HG03354 (cell line): ENCODE measurements around the gene TMEM39A.

ENCODE experiments used
- ATAC-seq: cut with Tn5 transposase; IDR thresholded peaks from one replicate; pipeline ENCODE4 v1.9.1; 2021; ENCODE audit warnings: mild to moderate bottlenecking; ENCODE audit not compliant: unreplicated experiment, poor library complexity, severe bottlenecking

TMEM39A gene

GRCh38 chr3:119463171-119464169 lies at the start of gene TMEM39A:
TSS of gene TMEM39A (minus strand) at chr3:119463615. CDS start at chr3:119462074, 1,541 bp downstream.
- peak; percentile 94 for ATAC-seq

DNA sequence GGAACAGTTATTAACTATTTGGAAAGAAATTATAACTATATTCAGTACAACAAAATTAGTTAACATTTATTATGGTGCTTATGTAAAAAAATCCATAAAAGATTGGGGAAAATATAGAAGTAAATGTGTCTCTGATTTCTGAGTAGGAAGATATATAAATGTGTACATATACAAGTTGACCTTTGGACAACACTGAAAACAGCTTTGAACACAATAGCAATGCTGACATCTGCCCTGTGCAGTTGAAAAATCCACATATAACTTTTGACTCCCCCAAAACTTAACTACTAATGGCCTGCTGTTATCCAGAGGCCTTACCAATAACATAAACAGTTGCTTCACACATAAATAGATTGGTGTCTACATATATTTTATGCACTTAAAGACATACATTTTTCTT lies 47.3 kb upstream of the TMEM39A start:
- ATAC-seq: no peak

DNA sequence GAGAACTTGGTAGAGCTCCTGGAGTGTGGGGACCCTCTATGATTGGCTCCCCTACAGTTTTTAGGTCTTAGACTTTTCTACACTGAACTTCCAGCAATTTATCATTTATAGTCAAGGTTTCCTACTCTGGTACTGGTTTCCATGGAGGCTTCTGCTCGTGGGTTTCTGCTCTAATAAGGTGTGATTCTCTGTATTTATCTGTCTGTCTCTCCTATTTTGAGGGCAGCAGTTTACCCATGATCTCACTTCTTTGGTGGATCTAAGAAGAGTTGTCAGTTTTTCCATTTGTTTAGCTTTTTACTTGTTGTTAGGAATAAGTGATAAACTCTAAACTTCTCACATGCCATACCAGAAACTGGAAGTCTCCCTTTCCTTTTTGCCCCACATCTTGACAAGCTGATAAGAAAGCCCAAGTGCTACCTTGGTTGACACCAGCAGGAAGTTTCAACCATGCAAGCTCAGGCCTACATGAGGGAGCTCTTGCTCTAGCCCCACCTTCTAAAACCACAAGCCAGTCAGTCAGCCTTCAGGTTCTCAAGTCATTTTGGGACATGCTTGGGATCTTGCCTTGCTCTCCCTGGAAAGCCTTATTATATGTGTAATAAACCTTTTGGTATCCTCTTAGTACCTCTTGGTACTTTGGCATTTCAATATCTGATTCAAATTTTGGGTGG lies 44.9 kb upstream of the TMEM39A start:
- ATAC-seq: no peak

DNA sequence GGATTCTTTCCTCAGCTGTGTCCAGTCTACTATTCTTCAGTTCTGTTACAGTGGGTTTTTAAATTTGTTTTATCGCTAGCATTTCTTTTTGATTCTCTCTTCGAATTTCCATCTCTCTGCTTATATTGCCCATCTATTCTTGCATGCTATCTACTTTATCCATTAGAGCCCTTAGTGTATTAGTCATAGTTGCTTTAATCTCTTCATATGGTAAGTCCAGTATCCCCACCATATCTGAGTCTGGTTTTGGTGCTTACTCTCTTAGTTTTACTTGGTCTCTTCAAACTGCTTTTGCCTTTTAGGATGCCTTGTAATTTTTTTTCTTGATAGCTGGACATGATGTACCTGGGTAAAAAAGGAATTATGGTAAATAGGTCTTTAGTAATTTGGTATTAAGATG lies 44.0 kb upstream of the TMEM39A start:
- no peak for ATAC-seq

DNA sequence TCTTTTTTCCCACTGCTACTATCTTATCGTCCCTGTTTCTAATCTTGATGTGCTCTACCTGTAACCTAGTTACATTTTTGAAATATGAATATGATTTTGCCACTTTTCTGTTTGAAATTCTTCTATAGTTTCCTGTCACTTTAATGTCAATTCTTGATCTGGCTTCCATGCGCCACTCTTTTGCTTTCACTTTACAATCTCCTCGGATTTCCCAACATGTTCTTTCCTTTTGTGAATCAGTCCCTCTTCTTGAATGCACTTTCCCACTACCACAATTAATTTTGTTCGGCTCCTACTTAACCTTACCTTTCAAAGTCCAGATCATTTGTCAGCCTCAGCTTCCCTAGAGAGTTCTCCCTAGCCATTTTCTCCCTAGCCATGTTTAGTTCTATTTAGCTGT lies 43.2 kb upstream of the TMEM39A start:
- no peak for ATAC-seq

GRCh38 chr3:119500901-119501300 lies 37.5 kb upstream of the TMEM39A start:
- no peak for ATAC-seq

DNA sequence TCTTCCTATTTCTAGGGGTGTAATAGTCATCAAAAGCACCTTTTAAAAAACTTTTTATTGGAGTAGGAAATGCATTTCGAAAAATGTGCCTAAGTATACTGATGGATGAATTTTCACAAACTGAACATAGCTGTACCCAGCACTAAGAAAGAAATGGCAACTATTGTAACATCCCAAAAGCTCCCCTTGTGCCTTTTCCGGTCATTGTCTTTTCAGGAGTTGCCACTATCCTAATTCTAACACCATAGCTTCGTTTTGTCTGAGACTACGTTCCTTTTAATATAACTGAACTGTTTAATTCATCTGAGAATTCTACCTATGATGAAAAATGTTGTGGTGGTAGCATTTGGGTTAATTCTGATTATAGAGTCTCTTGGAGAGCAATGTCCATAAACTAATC lies 36.9 kb upstream of the TMEM39A start:
- ATAC-seq: no peak

- ATAC-seq: peak; percentile 99
These were observed 35.0 kb upstream of the TMEM39A start, which contains the start of gene TIMMDC1 for GRCh38 chr3:119498186-119499011. TSS of gene TIMMDC1 (plus strand) at chr3:119498547. CDS start at chr3:119498734, 187 bp downstream.

DNA sequence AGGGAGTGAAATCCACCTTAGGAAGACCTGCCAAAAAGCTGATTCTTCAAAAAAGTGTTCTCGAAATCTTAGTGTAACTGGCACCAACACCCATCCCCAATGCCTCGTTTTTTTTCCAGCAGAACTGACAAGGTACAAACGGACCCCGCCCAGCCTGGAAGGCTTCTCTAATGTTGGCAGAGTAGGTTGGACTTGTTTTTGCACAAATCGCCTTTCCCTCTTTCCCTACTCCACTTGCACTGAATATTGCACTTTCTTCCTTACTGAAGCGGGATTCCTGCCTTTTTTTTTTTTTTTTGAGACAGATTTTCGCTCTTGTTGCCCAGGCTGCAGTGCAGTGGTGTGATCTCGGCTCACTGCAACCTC lies 34.4 kb upstream of the TMEM39A start:
- peak; percentile 0 for ATAC-seq

- ATAC-seq: no peak
These were observed 31.2 kb upstream of the TMEM39A start for GRCh38 chr3:119494597-119494996.

- no peak for ATAC-seq
These were observed 29.4 kb upstream of the TMEM39A start for GRCh38 chr3:119492810-119493209.

DNA sequence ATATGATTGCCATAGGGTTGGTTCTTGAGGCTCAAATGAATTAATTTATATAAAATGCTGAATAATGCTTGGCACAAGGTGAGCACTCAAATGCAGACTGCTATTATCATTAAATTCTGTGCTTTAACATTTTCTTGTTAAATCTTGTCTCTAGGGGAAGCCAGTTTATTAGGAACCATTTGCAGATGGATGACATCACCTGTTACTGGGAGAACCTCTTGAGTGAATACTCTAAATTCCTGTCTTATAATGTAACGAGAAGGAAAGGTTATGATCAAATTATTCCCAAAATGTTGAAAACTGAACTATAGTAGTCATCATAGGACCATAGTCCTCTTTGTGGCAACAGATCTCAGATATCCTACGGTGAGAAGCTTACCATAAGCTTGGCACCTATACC lies 28.7 kb upstream of the TMEM39A start:
- ATAC-seq: no peak

- ATAC-seq: no peak
These were observed 26.7 kb upstream of the TMEM39A start for GRCh38 chr3:119490153-119490552.

DNA sequence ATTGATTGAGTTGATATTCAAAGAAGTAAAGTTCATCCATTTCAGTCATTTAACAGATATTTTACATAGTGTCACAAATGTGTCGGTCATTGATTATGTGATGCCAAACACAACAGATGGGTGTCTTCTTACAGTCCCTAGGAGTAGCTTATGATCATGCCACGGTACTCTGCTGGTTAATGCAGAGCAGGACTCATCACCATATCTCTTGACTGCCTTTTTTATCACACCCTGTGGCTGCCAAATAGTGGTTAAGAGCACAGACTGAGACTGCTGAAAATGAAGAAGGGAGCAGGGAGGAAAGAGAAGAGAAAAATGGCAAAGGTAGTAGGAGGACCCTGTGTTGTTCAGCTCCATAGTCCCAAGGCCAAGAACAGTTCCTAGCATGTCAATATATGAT lies 22.1 kb upstream of the TMEM39A start:
- ATAC-seq: no peak

- ATAC-seq: no peak
These were observed 19.7 kb upstream of the TMEM39A start for GRCh38 chr3:119483101-119483500.

DNA sequence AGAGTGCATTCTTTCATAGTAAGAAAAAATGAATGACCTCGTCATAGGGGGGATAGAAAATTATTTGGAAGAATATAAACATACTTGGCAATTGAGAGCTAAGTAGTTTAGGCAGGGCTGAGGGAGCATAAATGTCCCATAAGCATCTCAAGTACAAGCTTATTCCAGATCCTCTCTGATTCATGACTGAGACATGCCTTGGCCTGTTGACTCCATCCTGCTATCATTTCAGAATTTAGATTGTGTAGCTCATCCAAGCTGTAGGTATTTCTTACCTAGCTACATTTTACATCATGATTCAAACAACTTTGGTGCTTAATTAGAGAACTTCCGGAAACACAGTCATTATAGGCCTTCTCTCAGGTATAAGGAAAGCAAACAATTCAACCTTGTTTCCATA lies 17.7 kb upstream of the TMEM39A start:
- no peak for ATAC-seq

- ATAC-seq: no peak
These were observed 7.5 kb upstream of the TMEM39A start for GRCh38 chr3:119470866-119471265.

- ATAC-seq: no peak
These were observed 6.2 kb upstream of the TMEM39A start for GRCh38 chr3:119469418-119470189.

DNA sequence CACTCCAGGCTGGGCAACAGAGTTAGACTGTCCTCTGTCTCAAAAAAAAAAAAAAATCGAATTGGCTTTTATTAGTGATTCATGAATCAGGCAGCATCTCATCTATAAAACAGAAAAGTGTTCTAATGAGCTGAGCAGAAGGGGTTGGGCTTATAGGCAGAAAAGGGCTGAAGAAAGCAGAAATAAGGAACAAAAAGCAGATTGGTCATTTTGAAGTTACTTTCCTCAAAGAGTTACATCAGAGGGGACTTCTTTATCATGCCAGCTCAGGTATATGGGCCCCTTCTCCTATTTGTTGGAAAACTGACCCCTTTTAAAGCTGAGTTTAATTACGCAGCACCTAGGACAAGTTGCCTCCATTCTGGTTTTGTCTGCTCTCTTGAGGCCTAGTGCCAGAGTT lies 4.6 kb upstream of the TMEM39A start:
- no peak for ATAC-seq
